Measurements from ENCODE around the gene DLG2. TPM values are rescaled to one million over a fixed set of nuclear protein-coding genes. Genes with fewer than 3 reads are reported as not detected.

DLG2 gene
- total RNA-seq, 4 donors from 2014 or later: 37.9 to 71.5 (median 44.9) TPM

DNA sequence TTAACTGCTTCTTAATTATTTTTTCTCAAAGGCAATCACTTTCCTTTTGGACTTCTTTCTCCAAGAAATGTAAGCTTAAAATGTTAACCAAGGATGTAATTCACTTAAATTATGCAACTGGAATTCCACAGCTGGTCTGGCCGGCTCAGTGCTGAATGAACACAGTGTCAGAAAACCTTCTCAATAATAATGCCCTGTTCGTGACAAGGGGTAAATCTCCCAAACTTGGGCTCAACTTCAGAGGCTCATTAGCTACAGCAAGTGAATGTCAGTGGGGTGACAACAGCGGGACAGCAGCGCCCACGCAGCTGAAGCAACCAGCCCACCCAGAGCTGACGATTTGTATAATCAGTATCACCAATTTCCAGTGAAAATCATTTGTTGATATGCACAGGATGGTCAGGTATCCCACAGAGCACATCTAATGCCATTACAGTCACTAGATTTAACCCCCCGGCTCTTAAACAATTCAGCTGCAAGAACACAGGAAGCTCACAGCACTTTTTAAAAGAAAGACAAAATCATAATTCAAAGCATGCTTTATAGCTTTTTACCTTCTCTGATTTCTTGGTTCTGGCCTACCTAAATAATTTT lies 704.8 kb downstream of the DLG2 start:
- Histone ChIP-seq H3K27me3 (no peaks in the 10 kb centered on the region), H3K4me1 (peaks cover 7% of the 10 kb centered on the region), H3K27ac (no peak overlapping the region), H3K9me3 (no peaks in the 10 kb centered on the region), H3K36me3 (no peaks in the 10 kb centered on the region), H3K4me3 (no peak overlapping the region)
- no peak for DNase-seq (ENCODE audit: low spot score in 2 of 2)
- 29% methylated on average over 7 of the region's 7 CpGs for WGBS
- TF ChIP-seq CTCF (IDR thresholded peaks at IDR 0.05) (no peak), POLR2A (IDR thresholded peaks at IDR 0.05) (no peak), POLR2AphosphoS5 (IDR thresholded peaks at IDR 0.05) (no peak), EP300 (IDR thresholded peaks at IDR 0.05) (no peak)

- Histone ChIP-seq H3K27ac (no peak overlapping the region), H3K4me1 (no peaks in the 10 kb centered on the region), H3K9me3 (no peaks in the 10 kb centered on the region), H3K36me3 (no peaks in the 10 kb centered on the region), H3K27me3 (no peaks in the 10 kb centered on the region), H3K4me3 (no peak overlapping the region)
- WGBS: 85% methylated on average over 2 of the region's 2 CpGs
- TF ChIP-seq CTCF (IDR thresholded peaks at IDR 0.05): no peak
- TF ChIP-seq EP300 (IDR thresholded peaks at IDR 0.05): no peak
- no peak for TF ChIP-seq POLR2AphosphoS5 (IDR thresholded peaks at IDR 0.05)
- no peak for TF ChIP-seq POLR2A (IDR thresholded peaks at IDR 0.05)
- DNase-seq (ENCODE audit: low spot score in 2 of 2): no peak
These were observed 712.6 kb downstream of the DLG2 start for GRCh38 chr11:84914511-84914910.

GRCh38 chr11:84909740-84910139 lies 717.4 kb downstream of the DLG2 start:
- no peaks in the 10 kb centered on the region for H3K4me1 ChIP-seq
- no peaks in the 10 kb centered on the region for H3K9me3 ChIP-seq
- no peaks in the 10 kb centered on the region for H3K36me3 ChIP-seq
- H3K27me3 ChIP-seq: no peaks in the 10 kb centered on the region
- no peak for TF ChIP-seq EP300 (IDR thresholded peaks at IDR 0.05)
- TF ChIP-seq POLR2A (IDR thresholded peaks at IDR 0.05): no peak
- TF ChIP-seq CTCF (IDR thresholded peaks at IDR 0.05): no peak
- WGBS: 70% methylated on average over 2 of the region's 2 CpGs
- H3K4me3 ChIP-seq: no peak overlapping the region
- H3K27ac ChIP-seq: no peak overlapping the region
- DNase-seq (ENCODE audit: low spot score in 2 of 2): no peak

GRCh38 chr11:84906995-84907394 lies 720.1 kb downstream of the DLG2 start:
- Histone ChIP-seq H3K4me3 (no peak overlapping the region), H3K27ac (no peak overlapping the region), H3K36me3 (no peaks in the 10 kb centered on the region), H3K9me3 (no peaks in the 10 kb centered on the region), H3K27me3 (no peaks in the 10 kb centered on the region), H3K4me1 (no peaks in the 10 kb centered on the region)
- 50% methylated on average over 3 of the region's 3 CpGs for WGBS
- DNase-seq (ENCODE audit: low spot score in 2 of 2): no peak
- TF ChIP-seq POLR2A (IDR thresholded peaks at IDR 0.05): no peak

GRCh38 chr11:84905411-84905810 lies 721.7 kb downstream of the DLG2 start:
- 2% methylated on average over 1 of the region's 1 CpG for WGBS

More at GRCh38 chr11:84905411-84905810, 721.7 kb downstream of the DLG2 start:
- no peak for TF ChIP-seq POLR2AphosphoS5 (IDR thresholded peaks at IDR 0.05)
- TF ChIP-seq CTCF (IDR thresholded peaks at IDR 0.05): no peak
- TF ChIP-seq POLR2A (IDR thresholded peaks at IDR 0.05): no peak
- no peak for TF ChIP-seq EP300 (IDR thresholded peaks at IDR 0.05)
- Histone ChIP-seq H3K4me3 (no peak overlapping the region), H3K27ac (no peak overlapping the region), H3K27me3 (no peaks in the 10 kb centered on the region), H3K36me3 (no peaks in the 10 kb centered on the region), H3K4me1 (no peaks in the 10 kb centered on the region), H3K9me3 (no peaks in the 10 kb centered on the region)
- no peak for DNase-seq (ENCODE audit: low spot score in 2 of 2)

Measured in suprapubic skin (tissue), 4 donors.